Measurements from ENCODE around the gene KDM4B.

DNA sequence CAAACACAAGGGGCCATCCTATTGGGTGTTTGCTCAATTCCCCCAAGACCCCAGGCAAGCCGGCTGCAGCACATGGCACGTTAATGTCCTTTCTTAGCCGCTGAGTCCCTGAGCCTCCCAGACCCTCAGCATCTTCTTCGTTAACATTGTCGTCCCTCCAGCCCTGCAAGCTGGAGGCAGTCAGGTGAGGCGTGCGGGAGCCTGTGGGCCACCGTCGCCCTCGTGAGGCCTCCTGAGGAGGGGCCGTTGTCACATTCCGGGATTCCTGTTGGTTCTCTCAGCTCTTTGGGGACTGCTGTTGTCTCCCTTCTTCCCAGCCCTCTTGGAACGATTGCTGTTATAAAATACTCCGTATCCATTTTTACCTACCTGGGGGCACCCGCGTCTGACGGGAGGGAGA is 140.6 kb downstream of the KDM4B start:
- TF ChIP-seq YY1 (IDR thresholded peaks at IDR 0.05) = no peak
- TF ChIP-seq, protein P1, sequence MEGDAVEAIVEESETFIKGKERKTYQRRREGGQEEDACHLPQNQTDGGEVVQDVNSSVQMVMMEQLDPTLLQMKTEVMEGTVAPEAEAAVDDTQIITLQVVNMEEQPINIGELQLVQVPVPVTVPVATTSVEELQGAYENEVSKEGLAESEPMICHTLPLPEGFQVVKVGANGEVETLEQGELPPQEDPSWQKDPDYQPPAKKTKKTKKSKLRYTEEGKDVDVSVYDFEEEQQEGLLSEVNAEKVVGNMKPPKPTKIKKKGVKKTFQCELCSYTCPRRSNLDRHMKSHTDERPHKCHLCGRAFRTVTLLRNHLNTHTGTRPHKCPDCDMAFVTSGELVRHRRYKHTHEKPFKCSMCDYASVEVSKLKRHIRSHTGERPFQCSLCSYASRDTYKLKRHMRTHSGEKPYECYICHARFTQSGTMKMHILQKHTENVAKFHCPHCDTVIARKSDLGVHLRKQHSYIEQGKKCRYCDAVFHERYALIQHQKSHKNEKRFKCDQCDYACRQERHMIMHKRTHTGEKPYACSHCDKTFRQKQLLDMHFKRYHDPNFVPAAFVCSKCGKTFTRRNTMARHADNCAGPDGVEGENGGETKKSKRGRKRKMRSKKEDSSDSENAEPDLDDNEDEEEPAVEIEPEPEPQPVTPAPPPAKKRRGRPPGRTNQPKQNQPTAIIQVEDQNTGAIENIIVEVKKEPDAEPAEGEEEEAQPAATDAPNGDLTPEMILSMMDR (IDR thresholded peaks at IDR 0.05; ENCODE audit: low read depth, low read length, missing input control) = no peak
- TF ChIP-seq, protein P2, sequence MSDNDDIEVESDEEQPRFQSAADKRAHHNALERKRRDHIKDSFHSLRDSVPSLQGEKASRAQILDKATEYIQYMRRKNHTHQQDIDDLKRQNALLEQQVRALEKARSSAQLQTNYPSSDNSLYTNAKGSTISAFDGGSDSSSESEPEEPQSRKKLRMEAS (IDR thresholded peaks at IDR 0.05) = no peak
- no peak for TF ChIP-seq REST (IDR thresholded peaks at IDR 0.05)
- TF ChIP-seq RAD21 (IDR thresholded peaks at IDR 0.05) = no peak
